GM19035 (cell line): ENCODE data around the gene KANSL1L.

Source experiments
- ATAC-seq: cut with Tn5 transposase; IDR thresholded peaks from one replicate; pipeline ENCODE4 v1.9.1; 2021; ENCODE audit not compliant: unreplicated experiment

The KANSL1L gene

GRCh38 chr2:210072922-210073509 lies 98.2 kb downstream of the KANSL1L start:
- peak; percentile 84 for ATAC-seq

DNA sequence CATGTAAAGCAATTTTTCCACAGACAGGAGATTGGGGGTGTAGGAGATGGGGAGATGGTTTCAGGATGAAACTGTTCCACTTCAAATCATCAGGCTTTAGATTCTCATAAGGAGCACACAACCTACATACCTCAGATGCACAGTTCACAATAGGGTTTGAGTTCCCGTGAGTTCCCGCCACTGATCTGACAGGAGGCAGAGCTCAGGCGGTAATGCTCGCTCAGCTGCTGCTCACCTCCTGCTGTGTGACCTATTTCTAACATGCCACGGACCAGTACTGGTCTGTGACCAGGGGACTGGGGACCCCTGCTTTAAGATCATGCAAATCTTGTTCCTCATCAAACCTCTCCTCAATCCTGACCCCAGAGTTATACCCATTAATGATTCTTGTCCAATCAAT lies 98.7 kb downstream of the KANSL1L start:
- ATAC-seq: peak; percentile 14

DNA sequence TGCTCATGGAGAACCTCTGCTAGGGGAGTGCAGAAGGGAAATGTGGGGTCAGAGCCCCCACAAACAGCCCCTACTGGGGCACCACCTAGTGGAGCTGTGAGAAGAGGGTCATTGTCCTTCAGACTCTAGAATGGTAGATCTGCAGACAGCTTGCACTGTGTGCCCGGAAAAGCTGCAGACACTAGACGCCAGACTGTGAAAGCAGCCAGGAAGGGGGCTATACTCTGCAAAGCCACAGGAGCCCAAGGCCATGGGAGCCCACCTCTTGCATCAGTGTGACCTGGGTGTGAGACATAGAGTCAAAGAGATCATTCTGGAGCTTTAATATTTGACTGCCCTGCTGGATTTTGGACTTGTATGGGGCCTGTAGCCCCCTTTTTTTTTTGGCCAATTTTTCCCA lies 107.9 kb downstream of the KANSL1L start:
- ATAC-seq: no peak

DNA sequence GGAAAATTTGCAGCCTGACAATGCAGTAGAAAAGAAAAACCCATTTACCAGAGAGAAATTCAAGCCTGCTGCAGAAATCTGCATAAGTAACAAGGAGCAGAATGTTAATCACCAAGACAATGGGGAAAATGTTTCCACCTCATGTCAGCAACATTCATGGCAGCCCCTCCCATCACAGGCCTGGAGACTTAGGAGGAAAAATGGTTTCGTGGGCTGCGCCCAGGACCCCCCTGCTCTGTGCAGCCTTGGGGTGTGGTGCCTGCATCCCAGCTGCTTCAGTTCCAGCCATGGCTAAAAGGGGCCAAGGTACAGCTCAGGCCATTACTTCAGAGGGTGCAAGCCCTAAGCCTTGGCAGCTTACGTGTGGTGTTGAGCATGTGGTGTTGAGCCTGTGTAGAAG lies 115.4 kb downstream of the KANSL1L start:
- no peak for ATAC-seq

DNA sequence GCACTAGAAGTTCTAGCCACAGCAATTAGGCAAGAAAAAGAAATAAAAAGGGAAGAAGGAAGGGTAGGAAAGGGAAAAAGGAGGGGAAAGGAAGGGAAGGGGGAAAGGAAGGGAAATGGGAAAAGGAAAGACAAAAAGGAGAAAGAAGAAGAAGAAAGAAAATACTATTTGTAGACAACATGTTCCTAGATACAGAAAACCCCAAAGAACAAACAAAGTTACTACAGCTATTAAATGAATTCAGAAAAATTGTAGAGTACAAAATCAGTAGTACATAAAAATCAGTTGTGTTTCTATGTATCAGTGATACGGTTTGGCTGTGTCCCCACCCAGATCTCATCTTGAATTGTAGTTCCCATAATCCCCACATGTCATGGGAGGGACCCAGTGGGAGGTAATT lies 116.5 kb downstream of the KANSL1L start:
- no peak for ATAC-seq

DNA sequence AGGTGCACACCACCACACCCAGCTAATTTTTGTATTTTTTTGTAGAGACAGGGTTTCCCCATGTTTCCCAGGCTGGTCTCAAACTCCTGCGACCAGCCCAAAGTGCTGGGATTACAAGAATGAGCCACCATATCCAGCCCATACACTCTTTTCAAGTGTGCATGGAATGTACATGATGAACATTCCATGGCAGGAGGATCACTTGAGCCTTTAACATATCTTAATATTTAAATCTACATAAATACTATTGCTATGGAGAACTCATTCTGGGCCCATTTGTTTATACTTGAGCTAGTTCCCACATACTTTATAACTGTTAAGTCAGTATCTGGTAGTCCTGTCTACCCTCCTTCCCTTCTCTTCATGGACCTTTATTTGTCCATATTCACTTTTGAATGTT lies 120.3 kb downstream of the KANSL1L start:
- ATAC-seq: no peak

GRCh38 chr2:210049831-210050230 lies 121.4 kb downstream of the KANSL1L start:
- ATAC-seq: no peak

DNA sequence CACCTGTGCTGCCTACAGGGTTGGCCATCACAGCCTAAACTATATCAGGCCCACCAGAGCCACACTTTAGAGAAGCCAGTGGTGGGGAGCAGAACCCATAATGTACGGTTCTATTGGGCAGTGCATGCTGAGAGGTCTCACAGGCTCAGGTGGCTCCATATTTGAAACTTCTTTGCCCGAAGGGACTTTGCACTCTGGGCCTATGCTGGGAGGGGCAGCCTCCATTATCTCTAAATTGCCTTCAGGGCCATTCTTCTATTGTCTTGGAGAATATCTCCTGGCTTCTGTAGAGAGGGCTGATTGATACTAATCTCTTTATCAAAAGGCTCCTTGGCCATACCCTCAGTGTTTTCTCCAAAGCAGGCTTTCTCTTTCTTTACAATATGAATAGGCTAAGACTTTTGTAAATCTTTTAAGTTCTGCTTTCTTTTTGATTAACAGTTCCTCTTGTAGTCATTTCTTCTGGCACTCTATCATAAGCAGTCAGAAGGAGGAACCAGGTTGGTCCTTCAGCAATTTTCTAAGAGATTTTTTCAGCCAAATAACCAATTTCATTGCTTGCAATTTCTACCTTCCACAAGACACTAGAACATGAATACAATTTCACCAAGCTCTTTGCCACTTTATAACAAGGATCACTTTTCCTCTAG lies 124.2 kb downstream of the KANSL1L start:
- no peak for ATAC-seq

DNA sequence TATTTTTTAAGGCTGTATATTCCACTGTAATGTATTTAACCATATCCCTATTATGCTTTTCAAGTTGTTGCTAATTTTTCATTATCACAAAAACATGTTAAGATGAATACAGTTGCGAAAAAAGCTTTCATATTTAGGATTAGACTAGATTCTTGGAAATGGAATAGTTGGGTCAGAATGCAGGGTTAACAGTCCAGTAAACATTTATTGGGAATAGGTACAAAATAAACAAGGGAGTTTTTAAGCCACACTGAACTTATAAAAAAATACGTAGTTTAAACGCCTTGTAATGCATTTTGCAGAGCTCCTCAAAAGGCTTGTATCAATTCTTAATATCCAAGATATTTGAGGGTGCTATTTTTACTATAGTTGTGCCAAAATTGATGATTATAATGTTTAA lies 133.1 kb downstream of the KANSL1L start:
- ATAC-seq: no peak

GRCh38 chr2:210035679-210036078 lies 135.5 kb downstream of the KANSL1L start:
- no peak for ATAC-seq

GRCh38 chr2:210034087-210034683 lies 137.0 kb downstream of the KANSL1L start:
- no peak for ATAC-seq

GRCh38 chr2:210028178-210028577 lies 143.0 kb downstream of the KANSL1L start:
- no peak for ATAC-seq

DNA sequence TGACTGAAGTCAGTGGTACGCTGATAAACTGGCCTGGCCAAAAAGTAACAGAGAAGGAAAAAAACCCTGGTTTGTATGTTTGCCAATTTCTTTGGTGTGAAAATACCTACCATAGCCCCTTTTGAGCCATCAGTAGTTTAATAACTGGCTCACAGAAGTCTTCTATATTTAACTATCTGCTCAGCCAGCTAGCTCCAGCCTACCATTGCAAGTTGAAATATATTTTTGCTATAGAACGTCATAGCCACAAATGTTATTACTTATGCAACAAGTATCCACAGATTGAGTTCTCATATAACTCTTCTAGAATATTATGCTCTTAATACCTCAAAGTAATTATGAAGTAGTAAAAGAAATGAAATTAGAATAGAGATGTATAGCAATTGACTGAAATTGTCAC lies 143.6 kb downstream of the KANSL1L start:
- no peak for ATAC-seq

GRCh38 chr2:210022824-210023223 lies 148.4 kb downstream of the KANSL1L start:
- no peak for ATAC-seq

DNA sequence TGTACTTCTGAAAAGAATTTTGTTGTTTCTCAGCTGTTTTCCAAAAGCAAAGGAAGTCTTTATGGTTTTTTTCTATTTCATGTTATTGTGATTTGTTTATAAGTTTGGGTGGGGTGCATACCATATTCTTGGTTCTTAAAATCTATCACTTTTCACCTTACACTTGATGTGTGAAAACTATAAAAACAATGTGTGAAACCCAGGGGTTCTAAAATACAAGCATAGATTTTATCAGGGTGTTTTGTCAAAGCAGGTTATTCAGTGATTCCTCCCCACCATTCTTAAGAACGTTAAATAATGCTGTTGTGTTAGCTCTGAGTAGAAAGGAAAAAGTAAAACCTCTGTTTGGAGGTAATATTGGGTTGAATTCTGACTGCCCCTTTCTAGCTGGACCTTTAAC lies 151.1 kb downstream of the KANSL1L start:
- no peak for ATAC-seq

DNA sequence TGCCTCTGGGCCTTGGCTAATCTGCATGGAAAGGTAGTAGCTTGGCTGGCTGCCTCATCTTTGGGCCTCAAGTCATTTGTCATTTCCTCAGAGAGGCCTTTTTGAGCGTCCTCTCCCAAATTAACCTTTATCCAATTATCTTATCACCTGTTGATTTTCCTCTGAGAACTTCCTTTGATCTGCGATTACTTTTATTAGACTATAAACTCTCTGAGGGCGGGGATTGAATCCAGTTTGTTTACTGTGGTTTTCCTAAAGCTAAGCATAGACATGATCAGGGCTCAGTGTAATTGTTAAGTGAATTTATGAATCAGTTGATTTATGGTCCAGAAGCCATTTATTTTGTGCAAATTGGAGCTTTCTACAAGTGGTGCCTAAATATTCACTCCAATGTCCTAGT lies 161.3 kb downstream of the KANSL1L start:
- ATAC-seq: no peak

GRCh38 chr2:210009126-210009525 lies 162.1 kb downstream of the KANSL1L start:
- ATAC-seq: no peak

GRCh38 chr2:210007895-210008294 lies 163.3 kb downstream of the KANSL1L start:
- no peak for ATAC-seq

DNA sequence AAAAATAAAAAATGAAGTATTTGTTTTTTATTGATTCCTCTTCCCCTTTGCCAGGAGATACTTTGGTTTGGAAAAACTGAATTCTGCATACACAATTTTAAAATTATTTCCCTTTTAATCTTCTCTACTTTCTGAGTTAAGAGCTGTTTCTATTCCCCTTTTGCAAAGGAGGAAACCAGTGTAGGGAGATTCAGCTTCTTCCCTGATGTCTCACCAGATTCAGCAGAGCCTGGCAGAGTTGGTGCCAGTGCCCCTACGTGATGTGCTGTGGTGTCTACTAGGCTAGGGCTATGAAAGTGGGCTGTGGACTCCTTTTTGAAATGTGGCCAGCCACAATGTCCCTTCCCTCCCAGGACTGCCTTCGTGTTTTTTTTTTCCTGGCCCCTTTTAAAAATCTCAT lies 166.3 kb downstream of the KANSL1L start:
- no peak for ATAC-seq

GRCh38 chr2:210003359-210003758 lies 167.8 kb downstream of the KANSL1L start:
- ATAC-seq: no peak

DNA sequence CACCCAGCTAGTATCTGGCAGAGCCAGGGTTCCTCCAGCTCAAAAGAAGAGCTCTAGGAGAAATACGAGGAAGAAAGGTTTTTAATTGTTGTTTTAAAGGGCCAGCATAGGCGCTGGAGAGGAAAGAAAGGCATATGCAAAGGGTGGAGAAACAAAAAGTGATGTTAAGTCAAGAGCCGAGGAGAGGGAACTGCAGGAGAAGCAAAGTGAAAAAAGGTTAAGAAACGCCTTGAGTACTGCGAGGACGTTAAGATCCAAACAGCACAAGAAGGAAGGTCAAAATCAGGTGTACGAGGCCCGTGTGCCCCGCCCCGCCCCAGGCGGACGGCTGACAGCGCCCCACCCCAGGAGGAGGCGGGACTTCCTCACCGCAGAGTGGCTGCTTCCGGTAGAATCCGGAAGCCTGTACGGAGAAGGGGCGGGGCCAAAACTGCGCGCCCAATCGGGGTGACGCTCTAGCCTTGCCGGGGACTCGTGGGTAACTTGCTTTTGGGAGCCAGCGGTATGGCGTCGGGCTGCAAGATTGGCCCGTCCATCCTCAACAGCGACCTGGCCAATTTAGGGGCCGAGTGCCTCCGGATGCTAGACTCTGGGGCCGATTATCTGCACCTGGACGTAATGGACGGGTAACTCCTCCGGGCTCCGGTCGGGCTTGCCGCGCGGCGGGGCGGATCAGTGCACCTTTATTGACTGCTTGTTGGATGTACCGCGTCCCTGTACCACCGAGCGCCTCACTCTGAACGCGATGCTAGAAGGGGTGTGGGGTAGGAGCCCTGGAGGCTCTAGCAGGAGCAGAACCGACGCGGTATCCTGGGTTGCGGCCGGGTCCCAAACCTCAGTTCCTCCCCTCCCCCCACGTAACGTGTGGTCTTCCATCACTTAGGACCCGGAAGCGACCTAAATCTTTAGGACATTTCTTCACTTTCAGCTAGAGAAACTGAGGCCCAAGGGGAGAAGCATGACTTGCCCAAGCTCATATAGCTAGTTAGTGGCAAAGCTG lies 168.8 kb downstream of the KANSL1L start, which contains the start of gene RPE:
Gene RPE (plus strand): TSS at position 481 of the 1,000 bp plus-strand sequence. CDS start 24 bp downstream, at position 505.
- peak; percentile 99 for ATAC-seq
